Liver (tissue), 2 donors: Measurements from ENCODE around the gene GRAP.
"Not testable (repeated sequence)": the region's sequence is repeated elsewhere in the genome, so short reads cannot be mapped to it uniquely, and the experiment has no call there.

Source experiments
- CTCF ChIP-seq: fragments of 150-350 bp; IDR thresholded peaks from 2 replicates; pipeline ENCODE4 v1.5.1; 2017; ENCODE audit warnings: improper control_type of control experiment, low read depth, low read length; ENCODE audit not compliant: missing input control
- TF ChIP-seq, protein P1 (sequence below): IDR thresholded peaks from 2 replicates; pipeline ENCODE4 v1.6.1; 2016; ENCODE audit warnings: antibody characterized with exemption
- donor health status: healthy.

DNA sequence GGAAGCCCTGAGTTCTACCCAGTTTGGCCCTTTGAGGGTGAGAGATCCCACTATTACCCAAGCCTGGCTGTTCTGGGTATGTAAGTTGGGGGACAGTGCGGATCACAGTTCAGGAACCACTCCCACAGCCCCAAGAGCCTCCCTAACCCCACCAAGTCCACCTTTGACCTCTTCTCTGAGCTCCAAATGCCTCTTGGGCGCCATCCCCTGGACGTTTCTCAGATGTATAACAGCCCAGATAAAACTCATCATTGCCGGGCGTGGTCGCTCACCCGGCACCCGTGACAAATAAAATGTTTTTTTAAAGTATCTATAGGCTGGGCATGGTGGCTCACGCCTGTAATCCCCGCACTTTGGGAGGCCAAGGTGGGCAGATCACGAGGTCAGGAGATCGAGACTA is 8.7 kb upstream of the GRAP start:
- not testable (repeated sequence) for TF ChIP-seq CTCF
- TF ChIP-seq, protein P1, sequence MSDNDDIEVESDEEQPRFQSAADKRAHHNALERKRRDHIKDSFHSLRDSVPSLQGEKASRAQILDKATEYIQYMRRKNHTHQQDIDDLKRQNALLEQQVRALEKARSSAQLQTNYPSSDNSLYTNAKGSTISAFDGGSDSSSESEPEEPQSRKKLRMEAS, result not testable (repeated sequence)
